PFSK-1 (cell line): ENCODE measurements around the gene MED10.

Source experiments
- FOXP2 ChIP-seq: optimal IDR thresholded peaks from 2 replicates; pipeline ENCODE3; 2011; ENCODE audit warnings: borderline replicate concordance, control low read depth, inconsistent platforms; ENCODE audit not compliant: insufficient read depth; ENCODE audit errors: extremely low read length, extremely low read depth
- POLR2AphosphoS5 ChIP-seq: IDR thresholded peaks from 2 replicates; pipeline ENCODE4 v1.6.1; 2012; ENCODE audit warnings: low read depth, mild to moderate bottlenecking, control low read depth, low read length, moderate library complexity
- REST ChIP-seq, 2 experiments: IDR thresholded peaks; 2 replicates each; pipeline versions ENCODE4 v1.6.1 to v1.8.0; 2011 to 2012; ENCODE audit warnings: low read depth in 2 of 2, low read length in 2 of 2, control low read depth in 1 of 2, inconsistent platforms in 1 of 2, mild to moderate bottlenecking in 1 of 2, moderate library complexity in 1 of 2; ENCODE audit not compliant: insufficient read depth in 1 of 2
- SIN3A ChIP-seq: IDR thresholded peaks from 2 replicates; pipeline ENCODE4 v1.6.1; 2012; ENCODE audit warnings: mild to moderate bottlenecking, low read length, moderate library complexity, borderline replicate concordance; ENCODE audit not compliant: insufficient read depth
- TAF1 ChIP-seq: IDR thresholded peaks from 2 replicates; pipeline ENCODE4 v1.6.1; 2012; ENCODE audit warnings: low read length, control low read depth, borderline replicate concordance; ENCODE audit not compliant: insufficient read depth

MED10 gene

GRCh38 chr5:6423327-6424109 lies 45.2 kb upstream of the MED10 start:
- TF ChIP-seq TAF1 = no peak
- TF ChIP-seq SIN3A = no peak

GRCh38 chr5:6419340-6419852 lies 41.0 kb upstream of the MED10 start:
- TF ChIP-seq POLR2AphosphoS5 = no peak
- no peak for TF ChIP-seq TAF1
- TF ChIP-seq SIN3A = no peak
- no peak for TF ChIP-seq REST (IDR thresholded peaks at IDR 0.05; ENCODE audit: insufficient read depth in 1 of 2, low read depth in 2 of 2, low read length in 2 of 2)
- no peak for TF ChIP-seq FOXP2

GRCh38 chr5:6418679-6419276 lies 40.4 kb upstream of the MED10 start:
- TF ChIP-seq REST (IDR thresholded peaks at IDR 0.05; ENCODE audit: insufficient read depth in 1 of 2, low read depth in 2 of 2, low read length in 2 of 2) = no peak
- TF ChIP-seq TAF1 = no peak
- TF ChIP-seq SIN3A = no peak
- TF ChIP-seq POLR2AphosphoS5 = no peak
- TF ChIP-seq FOXP2 = no peak

GRCh38 chr5:6417657-6418056 lies 39.3 kb upstream of the MED10 start:
- TF ChIP-seq SIN3A (no peak), POLR2AphosphoS5 (no peak), FOXP2 (no peak), TAF1 (no peak)

- TF ChIP-seq REST (IDR thresholded peaks at IDR 0.05; ENCODE audit: insufficient read depth in 1 of 2, low read depth in 2 of 2, low read length in 2 of 2) (no peak), TAF1 (no peak), POLR2AphosphoS5 (no peak), FOXP2 (no peak), SIN3A (no peak)
Measured at GRCh38 chr5:6412811-6413210, 34.5 kb upstream of the MED10 start.

- TF ChIP-seq REST (IDR thresholded peaks at IDR 0.05; ENCODE audit: insufficient read depth in 1 of 2, low read depth in 2 of 2, low read length in 2 of 2) = no peak
- no peak for TF ChIP-seq FOXP2
- no peak for TF ChIP-seq TAF1
- no peak for TF ChIP-seq SIN3A
- TF ChIP-seq POLR2AphosphoS5 = no peak
Measured at GRCh38 chr5:6411141-6411540, 32.8 kb upstream of the MED10 start.
